SK-N-MC (cell line): ENCODE results near the gene PTGES3.

Experiments
- DNase-seq: peaks from one replicate; pipeline ENCODE4 v3.0.0-alpha.2; 2011; ENCODE audit warnings: low read depth, low spot score
- H3K27ac ChIP-seq: fragments of 200-600 bp; sonication (generic); 2 replicates; pipeline ENCODE4 v1.5.1; 2016; ENCODE audit warnings: mixed run types
- H3K36me3 ChIP-seq: fragments of 200-600 bp; sonication (generic); 2 replicates; pipeline ENCODE4 v1.6.1; 2017; ENCODE audit warnings: antibody characterized with exemption, low read length, mixed read lengths; ENCODE audit not compliant: insufficient read depth
- H3K4me3 ChIP-seq: fragments of 200-600 bp; sonication (generic); 2 replicates; pipeline ENCODE4 v1.5.1; 2016
- H3K9ac ChIP-seq: fragments of 200-600 bp; sonication (generic); 2 replicates; pipeline ENCODE4 v1.8.0; 2017; ENCODE audit warnings: mixed run types, mixed read lengths; ENCODE audit not compliant: insufficient read length
- H3K9me3 ChIP-seq: fragments of 200-600 bp; sonication (generic); 2 replicates; pipeline ENCODE4 v1.6.1; 2017; ENCODE audit warnings: low read depth, mild to moderate bottlenecking, antibody characterized with exemption, low read length, moderate library complexity, mixed read lengths
- EZH2 ChIP-seq: fragments of 200-600 bp; sonication (generic); IDR thresholded peaks from one replicate; pipeline ENCODE4 v1.6.1; 2017; ENCODE audit warnings: antibody characterized with exemption
- FOXP2 ChIP-seq: optimal IDR thresholded peaks from 2 replicates; pipeline ENCODE3; 2011; ENCODE audit warnings: mild to moderate bottlenecking, moderate library complexity; ENCODE audit not compliant: insufficient read depth; ENCODE audit errors: extremely low read length, control extremely low read depth
- POLR2AphosphoS5 ChIP-seq: IDR thresholded peaks from 2 replicates; pipeline ENCODE4 v1.6.1; 2012; ENCODE audit warnings: mild to moderate bottlenecking, low read depth, low read length, borderline replicate concordance

PTGES3 gene

GRCh38 chr12:56634837-56635791 is 53.0 kb downstream of the PTGES3 start:
- H3K4me3 ChIP-seq = peak overlapping the region; percentile 80
- H3K9ac ChIP-seq = peak overlapping the region; percentile 68
- TF ChIP-seq POLR2AphosphoS5 = 0 out of 2 replicates have a peak, but pooled peaks have one; percentile 18
- TF ChIP-seq EZH2 = no peak

GRCh38 chr12:56634242-56634836 is 53.7 kb downstream of the PTGES3 start:
- TF ChIP-seq FOXP2 (no peak), POLR2AphosphoS5 (peak; percentile 34; the same call in 1 of the 2 replicates)
- H3K36me3 ChIP-seq = peaks cover 21% of the 10 kb centered on the region
- H3K4me3 ChIP-seq = peak overlapping the region; percentile 80
- DNase-seq = no peak
- peak overlapping the region; percentile 68 for H3K9ac ChIP-seq
- no peaks in the 10 kb centered on the region for H3K9me3 ChIP-seq
- no peak overlapping the region; the same call in 1 of the 2 replicates for H3K27ac ChIP-seq

More at GRCh38 chr12:56634837-56635791, 53.0 kb downstream of the PTGES3 start:
- peaks cover 28% of the 10 kb centered on the region for H3K36me3 ChIP-seq
- no peak for DNase-seq
- H3K27ac ChIP-seq = peak overlapping the region; percentile 92
- H3K9me3 ChIP-seq = no peaks in the 10 kb centered on the region

GRCh38 chr12:56633468-56634241 is 54.4 kb downstream of the PTGES3 start:
- Histone ChIP-seq H3K36me3 (peaks cover 14% of the 10 kb centered on the region), H3K27ac (no peak overlapping the region), H3K9ac (peak overlapping the region; percentile 68), H3K9me3 (no peaks in the 10 kb centered on the region), H3K4me3 (peak overlapping the region; percentile 80)
- no peak for DNase-seq
- TF ChIP-seq FOXP2 (no peak), EZH2 (no peak), POLR2AphosphoS5 (no peak)

- no peaks in the 10 kb centered on the region for H3K9me3 ChIP-seq
- peaks cover 7% of the 10 kb centered on the region for H3K36me3 ChIP-seq
- H3K27ac ChIP-seq = peak overlapping the region; percentile 21; the same call in 1 of the 2 replicates
- H3K9ac ChIP-seq = no peak overlapping the region
- TF ChIP-seq EZH2 (no peak), POLR2AphosphoS5 (no peak), FOXP2 (no peak)
- H3K4me3 ChIP-seq = peak overlapping the region; percentile 65
- DNase-seq = no peak
Measured at GRCh38 chr12:56632701-56633467, 55.2 kb downstream of the PTGES3 start.

- peak overlapping the region; percentile 65 for H3K4me3 ChIP-seq
- H3K9ac ChIP-seq = no peak overlapping the region
- no peaks in the 10 kb centered on the region for H3K9me3 ChIP-seq
- peak overlapping the region; percentile 72; the same call in 1 of the 2 replicates for H3K27ac ChIP-seq
- H3K36me3 ChIP-seq = peaks cover 1% of the 10 kb centered on the region
- TF ChIP-seq POLR2AphosphoS5 = peak; percentile 57; the same call in 1 of the 2 replicates
- TF ChIP-seq FOXP2 = no peak
- no peak for DNase-seq
Measured at GRCh38 chr12:56631790-56632700, 56.0 kb downstream of the PTGES3 start.

- peaks cover 15% of the 10 kb centered on the region for H3K36me3 ChIP-seq
- peak within 1 kb of the TSS; percentile 86 for H3K27ac ChIP-seq
- H3K9me3 ChIP-seq = no peaks in the 10 kb centered on the region
- TF ChIP-seq POLR2AphosphoS5 (no peak), FOXP2 (no peak), EZH2 (no peak)
- DNase-seq = no peak
- peak within 1 kb of the TSS; percentile 96 for H3K9ac ChIP-seq
- peak within 1 kb of the TSS; percentile 98 for H3K4me3 ChIP-seq
Measured at GRCh38 chr12:56630180-56630632, 57.9 kb downstream of the PTGES3 start, which contains the start of gene BAZ2A. Gene BAZ2A (minus strand): TSS chr12:56630326. CDS start chr12:56617530, 12,796 bp downstream.
